Limb (tissue), 2 donors: Measurements from ENCODE around the gene HTR3D.
"Not testable (repeated sequence)": the region's sequence is repeated elsewhere in the genome, so short reads cannot be mapped to it uniquely, and the experiment has no call there.

ENCODE experiments used
- DNase-seq, 2 donors: peaks; one replicate each; pipeline ENCODE4 v3.0.0-alpha.2; 2016; ENCODE audit errors: extremely low spot score in 2 of 2

The HTR3D gene

GRCh38 chr3:184016169-184016570 lies 15.4 kb upstream of the HTR3D start:
- DNase-seq, result no peak

GRCh38 chr3:184016811-184017671 lies 14.5 kb upstream of the HTR3D start:
- DNase-seq, result peak; percentile 69 to 81

- peak; percentile 95 for DNase-seq
These were observed 13.7 kb upstream of the HTR3D start, which contains the start of gene ABCC5 for GRCh38 chr3:184017672-184018423. Gene ABCC5, minus strand, starts transcription at chr3:184017884. Its CDS starts 3,492 bp downstream, at chr3:184014392.

DNA sequence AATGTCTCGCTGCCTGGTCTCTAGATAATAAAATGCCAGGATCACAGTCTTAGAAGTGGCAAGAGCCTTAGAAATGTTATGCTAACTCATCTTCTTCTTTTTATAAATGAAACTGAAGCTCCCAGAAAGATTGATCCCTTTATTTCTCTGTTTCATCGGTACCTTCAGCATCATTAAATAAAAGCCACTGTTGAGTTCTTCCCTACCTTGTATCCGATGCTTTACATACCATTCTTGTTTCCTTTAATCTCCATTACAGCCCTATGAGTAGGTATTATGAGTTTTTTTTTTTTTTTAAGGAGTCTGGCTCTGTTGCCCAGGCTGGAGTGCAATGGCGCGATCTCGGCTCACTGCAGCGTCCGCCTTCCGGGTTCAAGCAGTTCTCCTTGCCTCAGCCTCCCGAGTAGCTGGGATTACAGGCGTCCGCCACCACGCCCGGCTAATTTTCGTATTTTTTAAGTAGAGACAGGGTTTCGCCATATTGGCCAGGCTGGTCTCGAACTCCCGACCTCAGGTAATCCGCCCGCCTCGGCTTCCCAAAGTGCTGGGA lies 13.0 kb upstream of the HTR3D start:
- no peak for DNase-seq

- no peak for DNase-seq
These were observed 9.2 kb upstream of the HTR3D start for GRCh38 chr3:184022323-184022722.

- DNase-seq, result not testable (repeated sequence)
These were observed 6.3 kb upstream of the HTR3D start for GRCh38 chr3:184025256-184025655.

DNA sequence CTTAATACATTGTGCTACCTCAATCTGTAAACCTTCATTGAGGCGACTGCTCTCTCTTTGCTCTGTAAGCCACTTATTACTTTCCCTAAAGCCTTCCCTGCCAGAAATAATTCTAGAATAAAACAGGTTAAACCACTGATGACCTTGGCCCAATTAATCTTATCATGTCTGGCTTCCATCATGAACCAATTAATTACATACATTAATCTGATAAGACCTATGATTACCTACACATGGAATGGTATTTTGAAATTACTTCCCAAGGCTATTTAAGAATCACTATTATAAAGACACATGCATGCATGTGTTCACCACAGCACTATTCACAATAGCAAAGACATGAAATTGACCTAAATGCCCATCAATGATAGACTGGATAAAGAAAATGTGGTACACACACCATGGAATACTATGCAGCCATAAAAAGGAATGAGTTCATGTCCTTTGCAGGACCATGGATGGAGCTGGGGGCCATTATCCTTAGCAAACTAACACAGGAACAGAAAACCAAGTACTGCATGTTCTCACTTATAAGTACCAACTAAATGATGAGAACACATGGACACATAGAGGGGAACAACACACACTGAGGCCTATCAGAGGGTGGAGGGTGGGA lies 3.2 kb upstream of the HTR3D start:
- not testable (repeated sequence) for DNase-seq

- DNase-seq, result no peak
These were observed 2.1 kb upstream of the HTR3D start for GRCh38 chr3:184029443-184029842.

DNA sequence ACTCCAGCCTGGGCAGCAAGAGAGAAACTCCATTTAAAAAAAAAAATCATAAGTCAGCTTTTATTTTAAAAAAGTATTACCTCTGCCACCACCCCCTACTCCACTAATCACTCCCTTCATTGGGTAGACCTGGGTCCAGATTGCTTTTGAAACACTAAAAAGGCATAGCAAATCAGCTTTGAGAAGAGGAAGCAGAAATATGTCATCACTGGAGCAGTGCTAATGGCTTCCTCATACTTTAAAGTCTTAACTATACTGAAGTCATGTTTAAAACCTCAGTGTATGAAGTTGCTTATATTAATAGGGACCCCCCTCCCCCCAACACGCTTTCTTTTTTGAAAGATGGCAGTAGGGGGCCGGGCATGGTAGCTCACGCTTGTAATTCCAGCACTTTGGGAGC lies 1.0 kb upstream of the HTR3D start:
- no peak for DNase-seq

DNA sequence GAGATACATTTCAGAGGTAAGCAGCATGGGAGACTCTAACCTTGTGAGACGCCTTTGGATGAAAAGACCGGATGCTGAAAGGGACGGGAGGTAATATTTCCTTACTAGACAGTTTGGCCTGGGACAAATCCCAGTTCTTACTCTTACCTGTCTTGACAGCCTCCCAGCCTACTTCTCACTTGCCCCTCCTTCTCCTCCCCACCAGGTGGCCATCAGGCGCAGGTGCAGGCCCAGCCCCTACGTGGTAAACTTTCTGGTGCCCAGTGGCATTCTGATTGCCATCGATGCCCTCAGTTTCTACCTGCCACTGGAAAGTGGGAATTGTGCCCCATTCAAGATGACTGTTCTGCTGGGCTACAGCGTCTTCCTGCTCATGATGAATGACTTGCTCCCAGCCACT lies 6.3 kb downstream of the HTR3D start:
- DNase-seq, result no peak

- DNase-seq, result not testable (repeated sequence)
These were observed 6.8 kb downstream of the HTR3D start for GRCh38 chr3:184038307-184038706.

GRCh38 chr3:184039414-184039813 lies 7.9 kb downstream of the HTR3D start:
- no peak for DNase-seq

GRCh38 chr3:184040010-184040409 lies 8.5 kb downstream of the HTR3D start:
- DNase-seq, result no peak

- DNase-seq, result no peak
These were observed 11.1 kb downstream of the HTR3D start for GRCh38 chr3:184042617-184043016.

GRCh38 chr3:184045995-184046394 lies 14.5 kb downstream of the HTR3D start:
- DNase-seq, result no peak

DNA sequence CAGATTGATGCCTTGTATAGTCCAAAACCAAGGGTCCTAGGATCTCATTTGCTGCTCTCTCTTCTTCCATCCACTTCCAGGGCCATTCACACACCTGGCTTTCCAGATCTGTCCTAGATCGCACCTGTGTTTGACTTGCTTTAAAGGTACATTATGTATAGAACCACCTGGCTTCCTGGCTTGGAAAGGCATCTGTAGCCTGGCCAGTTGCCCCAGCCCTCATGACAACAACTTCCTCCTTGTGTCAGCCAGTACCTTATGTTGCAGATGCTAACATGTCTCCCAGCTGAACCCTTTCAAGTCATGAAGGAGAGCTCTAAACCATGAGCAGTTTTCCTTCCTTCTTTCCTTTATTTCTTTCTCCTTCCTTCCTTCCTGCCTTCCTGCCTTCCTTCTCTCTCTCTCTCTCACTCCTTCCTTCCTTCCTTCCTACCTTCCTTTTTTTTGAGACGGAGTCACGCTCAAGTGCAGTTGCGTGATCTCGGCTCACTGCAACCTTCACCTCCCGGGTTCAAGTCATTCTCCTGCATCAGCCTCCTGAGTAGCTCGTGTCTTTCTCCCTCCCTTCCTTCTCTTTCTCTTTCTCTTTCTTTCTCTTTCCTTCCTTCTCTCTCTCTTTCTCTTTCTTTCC lies 18.8 kb downstream of the HTR3D start:
- DNase-seq, result no peak

- DNase-seq, result no peak
These were observed 21.2 kb downstream of the HTR3D start, which contains the start of gene HTR3C for GRCh38 chr3:184052767-184053166. Gene HTR3C, plus strand, starts transcription at chr3:184053047. Its CDS starts 34 bp downstream, at chr3:184053081.

- DNase-seq, result no peak
These were observed 26.5 kb downstream of the HTR3D start for GRCh38 chr3:184058029-184058428.

DNA sequence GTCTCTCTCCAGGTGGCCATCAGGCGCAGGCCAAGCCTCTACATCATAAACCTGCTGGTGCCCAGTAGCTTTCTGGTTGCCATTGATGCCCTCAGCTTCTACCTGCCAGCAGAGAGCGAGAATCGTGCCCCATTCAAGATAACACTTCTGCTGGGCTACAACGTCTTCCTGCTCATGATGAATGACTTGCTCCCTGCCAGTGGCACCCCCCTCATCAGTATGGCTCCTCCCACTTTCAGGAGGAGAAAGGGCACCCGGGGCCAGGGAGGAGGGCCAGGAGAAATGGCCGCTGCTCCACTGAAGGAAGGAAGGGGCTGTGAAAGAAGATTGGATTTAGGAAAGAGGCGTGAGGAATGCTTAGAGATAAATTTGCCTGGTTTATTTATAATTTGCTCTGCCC lies 27.9 kb downstream of the HTR3D start:
- no peak for DNase-seq

- no peak for DNase-seq
These were observed 31.1 kb downstream of the HTR3D start for GRCh38 chr3:184062637-184063036.

GRCh38 chr3:184066211-184066610 lies 34.7 kb downstream of the HTR3D start:
- DNase-seq, result no peak
